ENCODE data around the gene PARP9. TPM values are rescaled to one million over a fixed set of nuclear protein-coding genes. Genes with fewer than 3 reads are reported as not detected.

Gene PARP9
- total and polyA plus RNA-seq, 10 of the 15 experiments (the other 5 are each of a cell fraction or from before 2014, with no cell fraction given): 34.0 to 122 (median 46.1) TPM

DNA sequence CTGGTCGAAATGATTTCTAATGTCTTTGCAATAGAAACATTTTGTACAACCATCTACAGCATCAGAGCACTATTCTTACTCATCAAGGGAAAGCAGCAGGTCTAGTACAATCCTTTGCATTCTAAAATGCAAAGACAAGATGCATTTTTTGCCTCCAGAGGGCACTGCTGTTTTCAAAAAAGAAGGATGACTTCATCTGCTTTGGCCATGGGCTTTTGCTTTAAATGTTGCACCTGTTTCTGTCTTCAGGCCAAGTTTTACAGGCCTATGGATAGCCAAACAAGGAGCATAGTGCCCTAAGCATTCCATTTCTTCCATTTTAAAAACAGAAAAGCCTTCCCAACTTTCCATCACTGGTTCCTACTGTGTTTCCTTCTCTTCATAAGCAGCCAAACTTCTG lies 3.4 kb downstream of the PARP9 start (continued):
- TF ChIP-seq ZNF687 (IDR thresholded peaks at IDR 0.05) (peak; percentile 60; the same call in 1 of the 2 replicates), ATF3 (IDR thresholded peaks at IDR 0.05; ENCODE audit: borderline replicate concordance, extremely low read depth, low read depth, low read length) (no peak), CEBPB (IDR thresholded peaks at IDR 0.05; ENCODE audit: borderline replicate concordance in 1 of 2, low read depth in 2 of 2, low read length in 2 of 2) (no peak), SMC3 (IDR thresholded peaks at IDR 0.05; ENCODE audit: borderline replicate concordance, low read length) (peak; percentile 92), ATF7 (IDR thresholded peaks at IDR 0.05; ENCODE audit: low read depth) (peak; percentile 97), BRCA1 (IDR thresholded peaks at IDR 0.05; ENCODE audit: low read depth, low read length) (no peak), HCFC1 (IDR thresholded peaks at IDR 0.05; ENCODE audit: low read length) (no peak), ZNF24 (IDR thresholded peaks at IDR 0.05) (no peak), MTA3 (IDR thresholded peaks at IDR 0.05; ENCODE audit: borderline replicate concordance, low read length) (no peak), ZNF207 (IDR thresholded peaks at IDR 0.05; ENCODE audit: borderline replicate concordance) (no peak), SIX5 (IDR thresholded peaks at IDR 0.05; ENCODE audit: low read depth, low read length, severe bottlenecking) (no peak), FOS (IDR thresholded peaks at IDR 0.05; ENCODE audit: borderline replicate concordance, extremely low read depth, insufficient read length) (no peak), BHLHE40 (IDR thresholded peaks at IDR 0.05; ENCODE audit: borderline replicate concordance in 1 of 2, low read depth in 2 of 2, low read length in 1 of 2) (no peak), TCF3 (IDR thresholded peaks at IDR 0.05; ENCODE audit: borderline replicate concordance, insufficient read depth, low read depth, low read length) (no peak), NBN (IDR thresholded peaks at IDR 0.05) (peak; percentile 40; the same call in 1 of the 2 replicates), SMAD5 (IDR thresholded peaks at IDR 0.05; ENCODE audit: low read depth) (no peak), ZBTB4 (CRISPR knock-in tag; IDR thresholded peaks at IDR 0.05) (no peak), NFIC (IDR thresholded peaks at IDR 0.05; ENCODE audit: low read depth, low read length) (no peak), SUPT20H (IDR thresholded peaks at IDR 0.05; ENCODE audit: borderline replicate concordance, control insufficient read depth, low read depth, low read length) (no peak), RCOR1 (conservative IDR thresholded peaks at IDR 0.05; ENCODE audit: low read depth, low read length) (no peak), EZH2 (IDR thresholded peaks at IDR 0.05; ENCODE audit: borderline replicate concordance, control insufficient read depth, low read depth, low read length) (no peak), SPI1 (IDR thresholded peaks at IDR 0.05; ENCODE audit: borderline replicate concordance, insufficient read depth, low read depth, low read length) (no peak), POLR2AphosphoS5 (IDR thresholded peaks at IDR 0.05; ENCODE audit: low read length) (no peak), HDAC2 (IDR thresholded peaks at IDR 0.05) (no peak), FOXM1 (IDR thresholded peaks at IDR 0.05; ENCODE audit: low read depth, low read length) (0 out of 2 replicates have a peak, but pooled peaks have one; percentile 41)

All from GM12878 (cell line).